HEK293 (cell line): ENCODE measurements around the gene CLN5.
"Not testable (repeated sequence)": the region's sequence is repeated elsewhere in the genome, so short reads cannot be mapped to it uniquely, and the experiment has no call there.

Source experiments
- CTCF ChIA-PET: fragments of 350-600 bp; formaldehyde crosslinking; extraction: SDS; loops from one replicate; lab custom pipeline; 2021; ENCODE audit warnings: antibody characterized with exemption; lab: Yijun Ruan, JAX
- POLR2A ChIA-PET: fragments of 300-600 bp; formaldehyde crosslinking; extraction: SDS; loops from one replicate; lab custom pipeline; 2020; ENCODE audit warnings: antibody characterized with exemption, inconsistent platforms; lab: Yijun Ruan, JAX
- H3K27ac ChIP-seq: fragments of 200-500 bp; sonication (Bioruptor generic); 2 replicates; pipeline ENCODE4 v1.5.1; 2014; ENCODE audit warnings: low read depth, low read length, control low read depth, inconsistent platforms; ENCODE audit errors: extremely low read depth
- H3K36me3 ChIP-seq, 2 experiments: fragments of 200-500 bp in 1 of 2; sonication (Bioruptor generic) in 1 of 2; 1 replicate in 1 of 2; 2 replicates in 1 of 2; pipeline ENCODE4 v1.5.1; 2014 to 2017; ENCODE audit warnings: inconsistent platforms in 2 of 2, low read length in 2 of 2; ENCODE audit not compliant: control insufficient read depth in 2 of 2, insufficient read depth in 1 of 2
- H3K4me1 ChIP-seq: fragments of 200-500 bp; sonication (Bioruptor generic); 2 replicates; pipeline ENCODE4 v1.5.1; 2014; ENCODE audit warnings: mild to moderate bottlenecking, low read length, inconsistent platforms; ENCODE audit not compliant: control insufficient read depth, insufficient read depth
- H3K4me3 ChIP-seq: 2 replicates; pipeline ENCODE4 v1.5.1; 2011; ENCODE audit warnings: low read depth, mild to moderate bottlenecking, control low read depth, low read length, moderate library complexity
- H3K9me3 ChIP-seq: fragments of 200-500 bp; sonication (Bioruptor generic); 2 replicates; pipeline ENCODE4 v1.5.1; 2014; ENCODE audit warnings: low read depth, low read length, inconsistent platforms; ENCODE audit not compliant: control insufficient read depth, insufficient read depth
- GLIS1 ChIP-seq: fragments of 450-650 bp; formaldehyde crosslinking; IDR thresholded peaks from 2 replicates; pipeline ENCODE4 v1.5.1; 2016; ENCODE audit warnings: missing biosample characterization, missing genetic modification characterization
- KLF9 ChIP-seq: fragments of 450-650 bp; formaldehyde crosslinking; IDR thresholded peaks from 2 replicates; pipeline ENCODE4 v1.5.1; 2016; ENCODE audit warnings: missing biosample characterization, missing genetic modification characterization, low read depth
- MZF1 ChIP-seq: fragments of 450-650 bp; formaldehyde crosslinking; IDR thresholded peaks from 2 replicates; pipeline ENCODE4 v1.5.1; 2017; ENCODE audit warnings: missing biosample characterization, missing genetic modification characterization, borderline replicate concordance
- PATZ1 ChIP-seq: fragments of 450-650 bp; formaldehyde crosslinking; IDR thresholded peaks from 2 replicates; pipeline ENCODE4 v1.5.1; 2016; ENCODE audit warnings: missing biosample characterization, missing genetic modification characterization
- SETDB1 ChIP-seq: IDR thresholded peaks from one replicate; pipeline ENCODE4 v1.6.1; 2017; ENCODE audit warnings: mild to moderate bottlenecking, low read length, moderate library complexity, mixed read lengths; ENCODE audit not compliant: insufficient read length
- TRIM28 ChIP-seq: IDR thresholded peaks from 2 replicates; pipeline ENCODE4 v1.6.1; 2011; ENCODE audit warnings: low read length, control low read depth, borderline replicate concordance
- YY2 ChIP-seq: fragments of 450-650 bp; formaldehyde crosslinking; IDR thresholded peaks from 2 replicates; pipeline ENCODE4 v1.5.1; 2016; ENCODE audit warnings: missing biosample characterization, missing genetic modification characterization
- ZBTB11 ChIP-seq: fragments of 450-650 bp; formaldehyde crosslinking; conservative IDR thresholded peaks from 2 replicates; pipeline ENCODE4 v1.5.1; 2016; ENCODE audit warnings: low read depth, missing biosample characterization, missing genetic modification characterization
- ZFP41 ChIP-seq: fragments of 450-650 bp; formaldehyde crosslinking; IDR thresholded peaks from 2 replicates; pipeline ENCODE4 v1.5.1; 2016; ENCODE audit warnings: missing biosample characterization, missing genetic modification characterization, borderline replicate concordance
- ZIC2 ChIP-seq: fragments of 450-650 bp; formaldehyde crosslinking; IDR thresholded peaks from 2 replicates; pipeline ENCODE4 v1.5.1; 2016; ENCODE audit warnings: missing biosample characterization, missing genetic modification characterization
- ZNF10 ChIP-seq: fragments of 450-650 bp; formaldehyde crosslinking; IDR thresholded peaks from 2 replicates; pipeline ENCODE4 v1.5.1; 2017; ENCODE audit warnings: missing biosample characterization, missing genetic modification characterization
- ZNF114 ChIP-seq: fragments of 450-650 bp; formaldehyde crosslinking; IDR thresholded peaks from 2 replicates; pipeline ENCODE4 v1.5.0; 2017; ENCODE audit warnings: missing biosample characterization, missing genetic modification characterization
- ZNF302 ChIP-seq: fragments of 450-650 bp; formaldehyde crosslinking; IDR thresholded peaks from 2 replicates; pipeline ENCODE4 v1.5.1; 2016; ENCODE audit warnings: missing biosample characterization, missing genetic modification characterization, low read depth
- ZNF555 ChIP-seq: fragments of 450-650 bp; formaldehyde crosslinking; conservative IDR thresholded peaks from 2 replicates; pipeline ENCODE4 v1.5.1; 2017; ENCODE audit warnings: missing biosample characterization, mild to moderate bottlenecking, missing genetic modification characterization, inconsistent platforms
- ZNF610 ChIP-seq: fragments of 450-650 bp; formaldehyde crosslinking; IDR thresholded peaks from 2 replicates; pipeline ENCODE4 v1.5.1; 2016; ENCODE audit warnings: missing biosample characterization, missing genetic modification characterization, borderline replicate concordance
- ZNF624 ChIP-seq: fragments of 450-650 bp; formaldehyde crosslinking; IDR thresholded peaks from 2 replicates; pipeline ENCODE4 v1.5.1; 2017; ENCODE audit warnings: missing biosample characterization, missing genetic modification characterization
- TF ChIP-seq, protein P1 (sequence below): fragments of 450-650 bp; IDR thresholded peaks from 2 replicates; pipeline ENCODE4 v1.5.1; 2018; ENCODE audit warnings: missing biosample characterization, missing genetic modification characterization

The CLN5 gene

DNA sequence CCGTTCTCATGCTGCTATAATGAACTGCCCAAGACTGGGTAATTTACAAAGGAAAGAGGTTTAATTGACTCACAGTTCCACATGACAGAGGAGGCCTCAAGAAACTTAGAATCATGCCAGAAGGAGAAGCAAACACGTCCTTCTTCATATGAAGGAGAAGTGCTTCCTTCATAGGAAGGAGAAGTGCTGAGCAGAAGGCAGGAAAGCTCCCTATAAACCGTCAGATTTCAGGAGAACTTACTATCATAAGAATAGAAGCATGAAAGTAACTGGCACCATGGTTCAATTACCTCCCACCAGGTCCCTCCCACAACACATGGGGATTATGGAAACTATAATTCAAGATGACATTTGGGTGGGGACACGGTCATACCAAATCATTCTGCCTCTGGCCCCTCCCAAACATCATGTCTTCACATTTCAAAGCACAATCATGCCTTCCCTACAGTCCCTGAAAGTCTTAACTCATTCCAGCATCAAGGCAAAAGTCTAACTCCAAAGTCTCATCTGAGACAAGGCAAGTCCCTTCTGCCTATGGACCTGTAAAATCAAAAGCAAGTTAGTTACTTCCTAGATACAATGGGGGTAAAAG, 32.9 kb upstream of the CLN5 start (continued):
- TF ChIP-seq, protein P1, sequence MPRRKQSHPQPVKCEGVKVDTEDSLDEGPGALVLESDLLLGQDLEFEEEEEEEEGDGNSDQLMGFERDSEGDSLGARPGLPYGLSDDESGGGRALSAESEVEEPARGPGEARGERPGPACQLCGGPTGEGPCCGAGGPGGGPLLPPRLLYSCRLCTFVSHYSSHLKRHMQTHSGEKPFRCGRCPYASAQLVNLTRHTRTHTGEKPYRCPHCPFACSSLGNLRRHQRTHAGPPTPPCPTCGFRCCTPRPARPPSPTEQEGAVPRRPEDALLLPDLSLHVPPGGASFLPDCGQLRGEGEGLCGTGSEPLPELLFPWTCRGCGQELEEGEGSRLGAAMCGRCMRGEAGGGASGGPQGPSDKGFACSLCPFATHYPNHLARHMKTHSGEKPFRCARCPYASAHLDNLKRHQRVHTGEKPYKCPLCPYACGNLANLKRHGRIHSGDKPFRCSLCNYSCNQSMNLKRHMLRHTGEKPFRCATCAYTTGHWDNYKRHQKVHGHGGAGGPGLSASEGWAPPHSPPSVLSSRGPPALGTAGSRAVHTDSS (tag by site-specific recombination) = no peak

GRCh38 chr13:76959734-76960133, 32.1 kb upstream of the CLN5 start:
- peak; percentile 86; the same call in 1 of the 2 replicates for TF ChIP-seq TRIM28
- 0 out of 2 replicates have a peak, but pooled peaks have one; percentile 21 for TF ChIP-seq ZNF610 (tag by site-specific recombination)
- TF ChIP-seq SETDB1 = peak; percentile 96
- TF ChIP-seq, all 188 proteins: peak for 3; not testable (repeated sequence) for 185
- CTCF ChIA-PET, H3K36me3 ChIP-seq, H3K4me3 ChIP-seq, H3K27ac ChIP-seq, H3K4me1 ChIP-seq, H3K9me3 ChIP-seq, POLR2A ChIA-PET: not testable (repeated sequence)

DNA sequence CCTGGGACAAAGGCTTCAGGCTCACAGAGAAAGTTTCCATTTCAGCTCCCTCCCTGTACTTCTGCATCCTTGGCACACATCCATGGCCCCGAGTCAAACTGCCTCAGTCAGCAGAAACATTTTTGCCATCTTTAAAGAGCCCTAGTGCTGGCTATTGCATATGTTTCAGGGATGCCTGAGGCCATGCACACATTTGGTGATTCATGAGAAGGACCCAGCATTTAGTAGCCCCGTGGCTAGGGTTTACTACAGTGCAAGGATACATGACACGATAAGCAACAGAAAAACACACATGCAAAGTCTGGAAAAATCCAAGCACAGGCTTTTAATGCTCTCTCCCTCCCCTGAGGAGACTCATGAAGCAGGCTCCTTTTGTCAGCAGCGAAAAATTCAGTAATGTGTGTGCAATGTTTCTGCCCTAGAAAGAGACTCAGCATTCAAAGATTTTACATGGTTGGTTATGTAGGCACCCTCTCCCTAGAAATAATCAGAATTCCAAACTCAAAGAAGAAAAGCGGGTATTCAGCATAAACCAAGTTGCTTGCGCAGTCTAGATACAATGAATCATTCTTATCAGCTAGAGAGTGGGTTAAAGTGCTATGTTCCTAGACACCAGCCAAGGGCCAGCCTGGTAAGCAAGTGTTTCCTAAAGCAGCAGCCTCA, 26.0 kb upstream of the CLN5 start:
- Histone ChIP-seq H3K4me3 (no peak overlapping the region), H3K9me3 (no peaks in the 10 kb centered on the region), H3K36me3 (no peaks in the 10 kb centered on the region), H3K4me1 (no peaks in the 10 kb centered on the region), H3K27ac (no peak overlapping the region)
- ChIA-PET POLR2A (no interaction called here), CTCF (interaction anchor here (0.6 to 1.1 kb wide), 3 partner anchors 13 to 16 kb away, joined by 3 read pairs; no protein-coding TSS in a partner anchor)
- TF ChIP-seq GLIS1 (no peak), MZF1 (tag by site-specific recombination) (no peak; the same call in 1 of the 2 replicates), ZNF10 (no peak), ZNF624 (no peak), YY2 (no peak), ZNF302 (no peak), ZBTB11 (tag by site-specific recombination) (no peak), PATZ1 (tag by site-specific recombination) (no peak), ZNF555 (no peak), SETDB1 (peak; percentile 74), ZFP41 (no peak), ZIC2 (tag by site-specific recombination) (no peak), TRIM28 (peak; percentile 94), KLF9 (no peak), ZNF114 (tag by site-specific recombination) (no peak)
- TF ChIP-seq, protein P1 (tag by site-specific recombination) = no peak
